ENCODE results near the gene STX4.

The STX4 gene

DNA sequence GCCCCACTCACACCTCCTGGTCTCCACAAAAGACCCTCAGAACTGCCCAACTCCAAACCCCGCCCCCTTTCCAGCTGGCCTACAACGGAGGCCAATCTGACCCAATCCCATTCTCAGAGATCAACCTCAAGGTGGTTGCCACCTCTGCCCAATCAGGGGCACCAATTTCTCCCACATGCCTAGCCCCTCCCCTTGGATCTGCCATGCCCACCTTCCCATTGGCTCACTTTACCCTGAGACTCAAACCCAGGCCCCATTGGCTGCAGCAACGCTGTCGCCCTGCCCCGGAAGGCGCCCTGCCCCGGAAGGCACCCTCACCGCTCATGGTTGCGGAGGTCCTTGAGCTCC is 30.1 kb downstream of the STX4 start:
- TF ChIP-seq, protein P1, sequence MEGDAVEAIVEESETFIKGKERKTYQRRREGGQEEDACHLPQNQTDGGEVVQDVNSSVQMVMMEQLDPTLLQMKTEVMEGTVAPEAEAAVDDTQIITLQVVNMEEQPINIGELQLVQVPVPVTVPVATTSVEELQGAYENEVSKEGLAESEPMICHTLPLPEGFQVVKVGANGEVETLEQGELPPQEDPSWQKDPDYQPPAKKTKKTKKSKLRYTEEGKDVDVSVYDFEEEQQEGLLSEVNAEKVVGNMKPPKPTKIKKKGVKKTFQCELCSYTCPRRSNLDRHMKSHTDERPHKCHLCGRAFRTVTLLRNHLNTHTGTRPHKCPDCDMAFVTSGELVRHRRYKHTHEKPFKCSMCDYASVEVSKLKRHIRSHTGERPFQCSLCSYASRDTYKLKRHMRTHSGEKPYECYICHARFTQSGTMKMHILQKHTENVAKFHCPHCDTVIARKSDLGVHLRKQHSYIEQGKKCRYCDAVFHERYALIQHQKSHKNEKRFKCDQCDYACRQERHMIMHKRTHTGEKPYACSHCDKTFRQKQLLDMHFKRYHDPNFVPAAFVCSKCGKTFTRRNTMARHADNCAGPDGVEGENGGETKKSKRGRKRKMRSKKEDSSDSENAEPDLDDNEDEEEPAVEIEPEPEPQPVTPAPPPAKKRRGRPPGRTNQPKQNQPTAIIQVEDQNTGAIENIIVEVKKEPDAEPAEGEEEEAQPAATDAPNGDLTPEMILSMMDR (IDR thresholded peaks at IDR 0.05; ENCODE audit: borderline replicate concordance, insufficient read depth, low read depth, low read length) = no peak
- H3K4me3 ChIP-seq (ENCODE audit: low read depth, low read length) = no peak overlapping the region

- TF ChIP-seq, protein P1 (IDR thresholded peaks at IDR 0.05; ENCODE audit: borderline replicate concordance, insufficient read depth, low read depth, low read length) = no peak
- H3K4me3 ChIP-seq (ENCODE audit: low read depth, low read length) = no peak overlapping the region
Observed at GRCh38 chr16:31063843-31064611, 30.7 kb downstream of the STX4 start.

DNA sequence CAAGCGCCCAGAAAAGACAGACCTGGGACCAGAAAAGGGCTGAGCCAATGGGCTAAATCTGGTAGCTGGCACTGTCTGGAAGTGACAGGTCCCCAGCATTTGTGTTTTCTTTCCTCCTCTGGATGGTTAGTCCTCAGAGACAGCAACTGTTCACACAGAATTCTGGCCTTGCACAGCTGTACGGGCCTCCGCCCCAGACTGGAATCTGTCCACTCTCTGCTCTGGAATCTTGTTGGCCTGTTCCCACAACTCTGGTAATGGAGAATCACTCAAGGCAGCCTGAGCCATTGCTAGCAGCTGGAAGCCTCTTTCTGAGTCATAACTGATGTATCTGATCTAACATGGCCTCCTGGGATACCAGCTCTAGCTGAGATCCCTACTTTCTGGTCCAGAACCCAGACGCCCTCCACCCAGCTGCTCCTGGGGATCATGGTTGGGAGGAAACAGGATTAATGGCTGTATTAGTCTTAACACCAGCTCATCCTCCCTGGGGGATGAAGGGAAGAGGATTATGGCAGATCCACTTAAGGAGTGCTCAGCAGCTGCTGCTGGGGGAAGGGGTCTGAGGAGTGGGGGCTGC is 31.6 kb downstream of the STX4 start:
- TF ChIP-seq, protein P1 (IDR thresholded peaks at IDR 0.05; ENCODE audit: borderline replicate concordance, insufficient read depth, low read depth, low read length) = no peak
- H3K4me3 ChIP-seq (ENCODE audit: low read depth, low read length) = no peak overlapping the region

- no peak overlapping the region for H3K4me3 ChIP-seq (ENCODE audit: low read depth, low read length)
- TF ChIP-seq, protein P1 (IDR thresholded peaks at IDR 0.05; ENCODE audit: borderline replicate concordance, insufficient read depth, low read depth, low read length) = no peak
Observed at GRCh38 chr16:31067342-31067741, 34.0 kb downstream of the STX4 start.

GRCh38 chr16:31071861-31072260 is 38.5 kb downstream of the STX4 start:
- peak overlapping the region; percentile 61 for H3K4me3 ChIP-seq (ENCODE audit: low read depth, low read length)
- TF ChIP-seq, protein P1 (IDR thresholded peaks at IDR 0.05; ENCODE audit: borderline replicate concordance, insufficient read depth, low read depth, low read length) = no peak

DNA sequence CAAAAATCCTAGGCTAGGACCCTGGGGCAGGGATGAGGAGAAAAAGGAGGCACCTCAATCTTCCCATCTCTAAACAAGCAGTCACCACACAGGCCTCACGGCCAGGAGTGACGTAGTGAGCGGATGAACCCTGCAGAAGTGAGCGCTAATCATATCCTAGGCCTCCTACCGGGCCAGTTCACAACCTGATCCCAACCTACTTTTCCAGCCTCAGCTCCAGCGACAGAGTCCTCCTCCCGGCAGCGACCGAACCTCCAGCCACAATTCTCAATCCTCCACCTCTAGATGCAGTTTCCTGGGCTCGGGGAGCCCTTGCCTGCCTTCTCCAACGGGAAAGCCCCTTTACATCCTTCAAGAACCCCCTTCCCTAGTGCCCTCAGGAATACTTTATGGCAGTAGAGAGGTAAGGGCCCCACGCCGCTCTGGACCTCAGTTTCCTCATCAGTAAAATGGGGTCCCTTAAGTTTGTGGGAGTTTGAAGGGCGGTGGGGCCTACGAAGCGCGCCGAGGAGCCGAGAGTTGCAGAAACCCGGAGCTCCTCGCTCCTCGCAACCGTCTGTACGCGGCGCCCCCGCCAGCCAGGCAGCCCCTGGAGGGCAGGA is 39.3 kb downstream of the STX4 start:
- peak overlapping the region; percentile 61 for H3K4me3 ChIP-seq (ENCODE audit: low read depth, low read length)

More for the DNA sequence above, 39.3 kb downstream of the STX4 start:
- TF ChIP-seq, protein P1 (IDR thresholded peaks at IDR 0.05; ENCODE audit: borderline replicate concordance, insufficient read depth, low read depth, low read length) = no peak
